ENCODE results near the gene WFDC1.
"Not testable (repeated sequence)": the region's sequence is repeated elsewhere in the genome, so short reads cannot be mapped to it uniquely, and the experiment has no call there.

The WFDC1 gene

DNA sequence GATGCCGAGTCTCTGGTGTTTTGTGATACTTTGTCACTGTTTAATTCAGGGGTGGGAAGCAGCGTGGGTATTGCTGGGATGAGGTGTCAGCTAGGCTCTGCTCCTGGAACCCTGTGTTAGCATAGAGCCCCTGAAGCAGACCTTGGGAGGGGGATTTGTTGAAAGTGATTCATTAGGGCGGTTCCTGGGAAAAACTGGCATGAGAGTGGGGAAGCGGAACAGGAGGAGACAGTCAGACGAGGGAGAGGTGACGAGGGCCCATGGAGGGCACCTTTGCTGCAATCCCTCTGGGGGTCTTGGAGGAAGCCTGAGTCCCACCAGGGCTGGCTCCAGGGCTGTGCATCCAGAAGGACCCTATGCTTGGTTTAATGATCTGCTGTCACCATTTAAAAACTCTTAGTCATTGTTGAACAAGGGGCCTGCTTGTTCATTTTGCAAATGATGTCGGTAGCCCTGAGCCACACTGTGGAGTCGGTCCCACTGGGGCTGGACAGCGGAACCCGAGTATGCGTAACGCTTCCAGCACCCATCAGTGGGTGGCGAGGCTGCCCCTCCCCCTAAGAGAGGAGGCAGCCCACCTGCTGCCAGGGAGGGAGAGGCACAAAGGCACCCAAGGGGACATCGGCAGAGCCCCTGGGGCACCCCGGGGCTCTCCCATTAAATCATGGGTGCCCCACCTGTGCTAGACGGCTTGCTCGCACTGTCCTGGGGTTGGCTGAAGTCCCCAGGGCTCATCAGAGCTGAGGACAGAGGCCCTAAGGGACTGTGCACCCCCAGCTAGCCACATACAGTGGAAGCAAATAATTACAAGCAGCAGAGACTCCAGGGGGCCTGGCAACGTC lies 35.4 kb downstream of the WFDC1 start:
- WGBS = 84% methylated on average over 18 of the region's 18 CpGs
- Histone ChIP-seq H3K27me3 (ENCODE audit: insufficient read depth, low read length) (no peaks in the 10 kb centered on the region), H3K36me3 (ENCODE audit: insufficient read depth, low read length) (no peaks in the 10 kb centered on the region), H3K4me3 (ENCODE audit: low read length) (no peak overlapping the region), H3K9me3 (ENCODE audit: insufficient read depth, low read depth, low read length) (no peaks in the 10 kb centered on the region), H3K4me1 (ENCODE audit: insufficient read depth, low read length) (no peaks in the 10 kb centered on the region), H3K9ac (ENCODE audit: low read depth, low read length) (no peak overlapping the region), H3K27ac (ENCODE audit: low read depth, low read length) (no peak overlapping the region)

DNA sequence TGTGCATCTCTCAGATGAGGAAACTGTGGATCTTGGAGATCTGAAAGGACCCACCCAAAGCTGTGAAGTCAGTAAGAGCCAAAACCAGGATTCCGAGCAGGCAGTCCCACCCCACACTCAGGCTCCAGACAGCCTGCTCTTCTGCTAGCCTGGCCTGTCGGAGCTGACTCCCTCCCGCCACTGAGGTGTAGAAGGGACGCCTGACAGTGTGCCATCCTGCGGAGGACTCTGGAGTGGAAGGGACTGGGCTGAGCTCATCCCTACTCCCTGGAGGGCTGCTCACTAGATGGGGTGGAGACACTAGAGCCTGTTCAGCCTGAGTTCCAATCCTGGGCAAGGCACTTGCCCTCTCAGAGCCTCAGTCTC lies 36.0 kb downstream of the WFDC1 start:
- no peaks in the 10 kb centered on the region for H3K36me3 ChIP-seq (ENCODE audit: insufficient read depth, low read length)
- WGBS = 83% methylated on average over 5 of the region's 5 CpGs
- H3K4me1 ChIP-seq (ENCODE audit: insufficient read depth, low read length) = no peaks in the 10 kb centered on the region
- H3K27me3 ChIP-seq (ENCODE audit: insufficient read depth, low read length) = no peaks in the 10 kb centered on the region
- H3K27ac ChIP-seq (ENCODE audit: low read depth, low read length) = no peak overlapping the region
- H3K9me3 ChIP-seq (ENCODE audit: insufficient read depth, low read depth, low read length) = no peaks in the 10 kb centered on the region
- no peak overlapping the region for H3K9ac ChIP-seq (ENCODE audit: low read depth, low read length)
- no peak overlapping the region for H3K4me3 ChIP-seq (ENCODE audit: low read length)

DNA sequence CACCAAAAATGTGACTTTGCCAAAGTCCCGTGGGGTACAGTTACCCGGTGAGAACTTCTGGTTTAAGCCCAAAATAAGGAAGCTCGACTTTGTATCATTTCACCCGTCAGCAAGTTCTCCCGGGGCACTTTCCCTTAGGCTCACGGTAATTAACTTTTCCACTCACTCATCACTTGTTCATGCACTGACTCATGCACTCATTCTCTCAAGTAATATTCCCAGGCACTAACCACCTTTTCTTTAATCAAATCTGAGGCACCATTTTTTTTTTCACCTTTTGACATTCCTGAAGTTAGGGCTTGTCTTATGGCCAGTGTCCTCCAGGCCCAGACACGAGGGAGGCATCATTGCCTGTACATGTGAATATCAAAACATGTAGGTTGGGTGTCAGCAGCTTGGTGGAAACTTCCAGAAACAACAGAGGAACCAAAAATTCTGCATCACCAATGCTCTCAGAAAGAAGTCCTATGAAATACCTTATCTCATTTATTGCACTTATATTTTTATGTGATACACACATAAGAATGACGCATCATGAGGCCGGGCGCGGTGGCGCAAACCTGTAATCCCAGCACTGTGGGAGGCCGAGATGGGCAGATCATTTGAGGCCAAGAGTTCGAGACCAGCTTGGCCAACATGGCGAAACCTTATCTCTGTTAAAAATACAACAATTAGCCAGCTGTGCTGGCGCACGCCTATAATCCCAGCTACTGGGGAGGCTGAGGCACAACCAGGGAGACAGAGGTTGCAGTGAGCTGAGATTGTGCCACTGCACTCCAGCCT lies 37.5 kb downstream of the WFDC1 start:
- Histone ChIP-seq H3K4me3 (ENCODE audit: low read length) (no peak overlapping the region), H3K9ac (ENCODE audit: low read depth, low read length) (no peak overlapping the region), H3K9me3 (ENCODE audit: insufficient read depth, low read depth, low read length) (no peaks in the 10 kb centered on the region), H3K27me3 (ENCODE audit: insufficient read depth, low read length) (no peaks in the 10 kb centered on the region), H3K4me1 (ENCODE audit: insufficient read depth, low read length) (no peaks in the 10 kb centered on the region), H3K27ac (ENCODE audit: low read depth, low read length) (no peak overlapping the region), H3K36me3 (ENCODE audit: insufficient read depth, low read length) (no peaks in the 10 kb centered on the region)
- WGBS = 92% methylated on average over 17 of the region's 17 CpGs

DNA sequence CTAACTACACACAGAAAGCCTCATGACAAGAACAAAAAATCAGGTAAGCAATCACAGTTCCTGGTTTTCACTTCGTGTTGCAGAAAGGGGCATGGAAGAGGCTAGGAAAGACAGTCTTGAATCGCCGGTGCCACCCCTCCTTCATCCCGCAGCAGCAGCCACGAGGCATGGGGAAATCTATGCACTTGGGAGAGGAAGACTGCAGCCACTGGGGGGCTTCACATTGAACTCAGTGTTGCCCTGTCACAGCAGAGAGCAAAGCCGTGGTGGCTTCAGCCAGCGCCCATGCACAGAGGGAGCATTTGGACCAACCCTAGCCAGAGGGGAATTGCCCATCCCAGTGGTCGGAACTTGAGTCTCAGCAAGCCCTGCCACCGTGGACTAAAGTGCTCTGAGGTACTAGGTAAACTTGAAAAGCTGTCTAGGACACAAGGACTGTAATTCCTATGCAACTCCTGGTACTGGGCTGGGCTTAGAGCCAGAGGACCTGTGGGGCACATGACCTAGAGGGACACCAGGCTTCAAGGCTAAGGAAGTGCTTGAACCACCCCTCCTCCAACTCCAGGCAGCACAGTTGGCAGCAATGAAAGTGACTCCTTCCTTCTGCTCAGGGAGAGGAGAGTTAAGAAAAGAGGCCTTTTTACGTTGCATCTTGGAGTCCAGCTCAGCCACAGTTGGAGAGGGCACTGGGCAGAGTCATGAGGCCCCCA lies 38.5 kb downstream of the WFDC1 start:
- Histone ChIP-seq H3K36me3 (ENCODE audit: insufficient read depth, low read length) (no peaks in the 10 kb centered on the region), H3K9me3 (ENCODE audit: insufficient read depth, low read depth, low read length) (no peaks in the 10 kb centered on the region), H3K27ac (ENCODE audit: low read depth, low read length) (no peak overlapping the region), H3K4me1 (ENCODE audit: insufficient read depth, low read length) (no peaks in the 10 kb centered on the region), H3K9ac (ENCODE audit: low read depth, low read length) (no peak overlapping the region), H3K27me3 (ENCODE audit: insufficient read depth, low read length) (no peaks in the 10 kb centered on the region), H3K4me3 (ENCODE audit: low read length) (no peak overlapping the region)
- WGBS = 60% methylated on average over 10 of the region's 10 CpGs

DNA sequence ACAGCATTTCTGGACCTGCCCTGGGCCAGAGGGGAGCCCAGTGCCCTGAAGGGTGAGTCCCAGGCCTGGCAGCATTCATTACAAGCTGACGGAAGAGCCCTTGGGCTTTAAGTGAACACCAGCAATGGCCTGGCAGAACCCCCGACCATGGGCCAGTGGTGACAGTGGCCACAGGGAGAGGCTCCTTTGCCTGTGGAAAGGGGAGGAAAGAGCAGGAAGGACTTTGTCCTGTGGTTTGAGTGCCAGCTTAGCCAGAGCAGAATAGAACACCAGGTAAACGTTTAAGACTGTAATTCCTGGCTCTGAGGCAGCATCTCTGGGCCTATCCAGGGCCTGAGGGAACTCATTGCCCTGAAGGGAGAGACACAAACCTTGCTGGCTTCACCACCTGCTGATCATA lies 39.4 kb downstream of the WFDC1 start:
- H3K4me1 ChIP-seq (ENCODE audit: insufficient read depth, low read length) = no peaks in the 10 kb centered on the region
- no peak overlapping the region for H3K9ac ChIP-seq (ENCODE audit: low read depth, low read length)
- no peak overlapping the region for H3K4me3 ChIP-seq (ENCODE audit: low read length)
- WGBS = 90% methylated on average over 3 of the region's 3 CpGs
- no peak overlapping the region for H3K27ac ChIP-seq (ENCODE audit: low read depth, low read length)
- H3K27me3 ChIP-seq (ENCODE audit: insufficient read depth, low read length) = no peaks in the 10 kb centered on the region
- no peaks in the 10 kb centered on the region for H3K36me3 ChIP-seq (ENCODE audit: insufficient read depth, low read length)
- H3K9me3 ChIP-seq (ENCODE audit: insufficient read depth, low read depth, low read length) = no peaks in the 10 kb centered on the region

DNA sequence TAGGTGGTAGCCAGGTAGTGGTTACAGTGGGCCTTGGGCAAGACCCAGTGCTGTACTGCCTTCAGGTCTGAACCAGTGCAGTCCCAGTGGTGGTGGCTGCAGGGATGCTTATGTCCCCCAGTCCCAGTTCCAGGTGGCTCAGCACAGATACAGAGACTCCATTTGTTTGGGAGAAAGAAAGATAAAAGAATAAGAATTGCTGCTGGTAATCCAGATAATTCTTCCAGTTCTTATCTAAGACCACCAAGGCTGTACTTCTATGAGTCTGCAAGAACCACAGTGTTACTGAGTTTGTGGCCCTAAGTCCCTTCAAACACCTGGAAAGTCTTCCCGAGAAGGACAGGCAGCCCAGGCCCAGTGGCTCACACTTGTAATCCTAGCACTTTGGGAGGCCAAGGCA lies 39.8 kb downstream of the WFDC1 start:
- Histone ChIP-seq H3K4me3 (ENCODE audit: low read length) (no peak overlapping the region), H3K4me1 (ENCODE audit: insufficient read depth, low read length) (no peaks in the 10 kb centered on the region), H3K36me3 (ENCODE audit: insufficient read depth, low read length) (no peaks in the 10 kb centered on the region), H3K27me3 (ENCODE audit: insufficient read depth, low read length) (no peaks in the 10 kb centered on the region), H3K27ac (ENCODE audit: low read depth, low read length) (no peak overlapping the region), H3K9me3 (ENCODE audit: insufficient read depth, low read depth, low read length) (no peaks in the 10 kb centered on the region), H3K9ac (ENCODE audit: low read depth, low read length) (no peak overlapping the region)
- WGBS = 98% methylated on average over 1 of the region's 1 CpG

DNA sequence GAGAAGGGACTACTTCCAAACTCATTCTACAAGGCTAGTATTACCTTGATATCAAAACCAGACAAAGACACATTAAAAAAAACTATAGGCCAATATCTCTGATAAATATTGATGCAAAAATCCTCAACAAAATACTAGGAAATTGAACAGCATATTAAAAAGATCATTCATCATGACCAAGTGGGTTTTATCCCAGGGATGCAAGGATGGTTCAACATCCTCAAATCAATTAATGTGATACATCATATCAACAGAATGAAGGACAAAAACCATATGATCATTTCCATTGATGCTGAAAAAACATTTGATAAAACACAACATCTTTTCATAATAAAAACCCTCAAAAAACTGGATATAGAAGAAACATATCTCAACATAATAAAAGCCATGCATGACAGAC lies 42.6 kb downstream of the WFDC1 start:
- not testable (repeated sequence) for H3K4me3 ChIP-seq (ENCODE audit: low read length); H3K9me3 ChIP-seq (ENCODE audit: insufficient read depth, low read depth, low read length); H3K36me3 ChIP-seq (ENCODE audit: insufficient read depth, low read length); H3K27ac ChIP-seq (ENCODE audit: low read depth, low read length); H3K4me1 ChIP-seq (ENCODE audit: insufficient read depth, low read length); H3K27me3 ChIP-seq (ENCODE audit: insufficient read depth, low read length); H3K9ac ChIP-seq (ENCODE audit: low read depth, low read length)

DNA sequence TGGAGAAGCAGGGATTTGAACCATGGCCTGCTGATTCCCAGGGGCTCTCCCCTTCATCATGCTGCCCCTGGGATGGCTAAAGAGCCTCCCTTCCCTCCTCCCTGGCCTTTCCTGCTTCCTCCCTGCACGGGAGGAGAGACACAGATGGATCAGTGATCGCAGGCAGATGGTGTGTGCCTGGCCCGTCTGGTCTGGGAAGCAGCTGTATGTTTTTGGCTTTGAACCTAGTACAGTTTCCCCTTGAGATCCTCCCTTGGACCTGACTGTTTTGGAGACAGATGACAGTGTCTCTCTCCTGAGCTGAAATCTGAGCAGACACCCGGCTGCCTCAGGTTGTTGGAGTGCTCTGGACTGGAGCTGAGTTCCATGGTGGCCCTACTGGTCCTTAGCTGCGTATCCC lies 44.6 kb downstream of the WFDC1 start:
- Histone ChIP-seq H3K27me3 (ENCODE audit: insufficient read depth, low read length) (no peaks in the 10 kb centered on the region), H3K27ac (ENCODE audit: low read depth, low read length) (no peak overlapping the region)
- WGBS = 82% methylated on average over 5 of the region's 5 CpGs

DNA sequence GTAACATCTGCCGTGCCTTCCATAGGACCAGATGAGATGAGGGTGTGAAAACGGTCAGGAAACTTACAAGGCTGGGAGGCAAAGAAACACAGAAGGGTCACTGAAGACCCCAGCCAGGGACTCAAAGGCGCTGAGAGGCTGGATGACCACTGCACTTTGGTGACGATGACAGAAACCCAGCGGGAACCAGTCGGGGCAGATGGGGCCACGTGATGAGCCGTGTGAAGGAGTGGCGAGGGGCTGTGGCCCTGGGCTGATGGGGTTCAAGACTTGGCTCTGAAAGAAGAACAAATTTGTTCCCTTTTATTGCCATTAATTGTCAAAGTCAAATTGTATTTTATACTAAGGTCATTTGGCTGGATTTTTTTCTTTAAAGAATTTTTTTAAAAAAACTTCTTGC lies 45.1 kb downstream of the WFDC1 start:
- H3K36me3 ChIP-seq (ENCODE audit: insufficient read depth, low read length) = no peaks in the 10 kb centered on the region
- WGBS = 92% methylated on average over 9 of the region's 9 CpGs
- no peaks in the 10 kb centered on the region for H3K4me1 ChIP-seq (ENCODE audit: insufficient read depth, low read length)
- no peaks in the 10 kb centered on the region for H3K9me3 ChIP-seq (ENCODE audit: insufficient read depth, low read depth, low read length)
- H3K27ac ChIP-seq (ENCODE audit: low read depth, low read length) = no peak overlapping the region
- H3K27me3 ChIP-seq (ENCODE audit: insufficient read depth, low read length) = no peaks in the 10 kb centered on the region
- no peak overlapping the region for H3K4me3 ChIP-seq (ENCODE audit: low read length)
- no peak overlapping the region for H3K9ac ChIP-seq (ENCODE audit: low read depth, low read length)

More for the DNA sequence above, 44.6 kb downstream of the WFDC1 start:
- Histone ChIP-seq H3K9ac (ENCODE audit: low read depth, low read length) (no peak overlapping the region), H3K4me3 (ENCODE audit: low read length) (no peak overlapping the region), H3K36me3 (ENCODE audit: insufficient read depth, low read length) (no peaks in the 10 kb centered on the region), H3K4me1 (ENCODE audit: insufficient read depth, low read length) (no peaks in the 10 kb centered on the region), H3K9me3 (ENCODE audit: insufficient read depth, low read depth, low read length) (no peaks in the 10 kb centered on the region)

DNA sequence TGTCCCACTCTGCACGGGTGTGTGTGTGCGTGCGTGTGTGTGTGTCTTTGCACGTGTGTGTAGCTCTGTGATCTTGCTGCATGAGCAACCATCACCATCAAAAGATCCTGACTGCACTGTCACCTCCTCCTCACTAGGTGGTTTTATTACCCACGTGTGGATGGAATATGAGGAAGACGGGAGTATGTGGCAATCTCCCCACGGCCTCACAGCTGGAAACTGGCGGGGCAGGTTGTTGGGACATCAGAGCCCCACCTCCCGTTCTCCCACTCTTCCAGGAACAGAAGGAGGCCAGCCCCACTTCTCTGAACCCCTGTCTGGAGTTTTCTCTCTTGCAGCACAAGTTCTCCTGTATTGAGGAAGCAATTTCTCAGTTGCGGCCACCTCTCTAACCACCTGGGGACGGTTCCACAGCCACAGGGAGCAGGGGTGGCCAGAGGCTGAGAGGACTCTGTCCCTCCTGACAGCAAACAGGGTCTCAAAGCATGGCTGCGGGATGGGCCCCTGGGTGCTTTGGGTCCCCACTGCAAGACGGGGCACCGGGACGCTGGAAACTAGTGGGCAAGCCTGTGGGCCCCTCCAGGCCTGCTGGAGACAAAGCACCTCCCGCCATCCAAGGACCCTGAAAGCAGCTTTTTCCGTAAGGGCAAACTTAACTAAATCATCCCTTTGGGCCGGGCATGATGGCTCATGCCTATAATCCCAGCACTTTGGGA lies 45.8 kb downstream of the WFDC1 start:
- no peak overlapping the region for H3K27ac ChIP-seq (ENCODE audit: low read depth, low read length)
- WGBS = 90% methylated on average over 16 of the region's 18 CpGs
- H3K4me1 ChIP-seq (ENCODE audit: insufficient read depth, low read length) = no peaks in the 10 kb centered on the region
- H3K36me3 ChIP-seq (ENCODE audit: insufficient read depth, low read length) = no peaks in the 10 kb centered on the region
- H3K9me3 ChIP-seq (ENCODE audit: insufficient read depth, low read depth, low read length) = no peaks in the 10 kb centered on the region
- H3K4me3 ChIP-seq (ENCODE audit: low read length) = no peak overlapping the region
- no peaks in the 10 kb centered on the region for H3K27me3 ChIP-seq (ENCODE audit: insufficient read depth, low read length)
- H3K9ac ChIP-seq (ENCODE audit: low read depth, low read length) = no peak overlapping the region
